Measurements from ENCODE around the gene TADA2B.
A peak's percentile ranks its signal among the peaks of the same experiment; 100 is the strongest.

TADA2B gene

GRCh38 chr4:7103607-7104365 is 60.6 kb downstream of the TADA2B start:
- Histone ChIP-seq H3K4me1 (ENCODE audit: insufficient read depth, low read length) (no peaks in the 10 kb centered on the region; the same call in 1 of the 2 replicates), H3K36me3 (ENCODE audit: insufficient read depth, low read length) (no peaks in the 10 kb centered on the region), H3K9me3 (ENCODE audit: control insufficient read depth, insufficient read depth, low read length) (no peaks in the 10 kb centered on the region), H3K9ac (ENCODE audit: low read depth, low read length) (peak overlapping the region; percentile 26; the same call in 1 of the 2 replicates)

- H3K9ac ChIP-seq (ENCODE audit: low read depth, low read length) = no peak overlapping the region
- H3K4me1 ChIP-seq (ENCODE audit: insufficient read depth, low read length) = no peaks in the 10 kb centered on the region; the same call in 1 of the 2 replicates
- no peaks in the 10 kb centered on the region for H3K9me3 ChIP-seq (ENCODE audit: control insufficient read depth, insufficient read depth, low read length)
- H3K36me3 ChIP-seq (ENCODE audit: insufficient read depth, low read length) = no peaks in the 10 kb centered on the region
Measured at GRCh38 chr4:7104366-7105031, 61.3 kb downstream of the TADA2B start.

- H3K9me3 ChIP-seq (ENCODE audit: control insufficient read depth, insufficient read depth, low read length) = no peaks in the 10 kb centered on the region
- H3K36me3 ChIP-seq (ENCODE audit: insufficient read depth, low read length) = no peaks in the 10 kb centered on the region
- H3K9ac ChIP-seq (ENCODE audit: low read depth, low read length) = no peak overlapping the region
- no peaks in the 10 kb centered on the region; the same call in 1 of the 2 replicates for H3K4me1 ChIP-seq (ENCODE audit: insufficient read depth, low read length)
Measured at GRCh38 chr4:7105276-7105675, 62.1 kb downstream of the TADA2B start.

GRCh38 chr4:7107166-7107905 is 64.2 kb downstream of the TADA2B start:
- Histone ChIP-seq H3K9ac (ENCODE audit: low read depth, low read length) (no peak overlapping the region), H3K9me3 (ENCODE audit: control insufficient read depth, insufficient read depth, low read length) (no peaks in the 10 kb centered on the region)

More at GRCh38 chr4:7107166-7107905, 64.2 kb downstream of the TADA2B start:
- Histone ChIP-seq H3K36me3 (ENCODE audit: insufficient read depth, low read length) (no peaks in the 10 kb centered on the region), H3K4me1 (ENCODE audit: insufficient read depth, low read length) (no peaks in the 10 kb centered on the region; the same call in 1 of the 2 replicates)
